Activated B cell treated with CpG ODN at 0.5 μM for 24 hours (primary cell): ENCODE results near the gene CYTH4. TPM values are rescaled to one million over a fixed set of nuclear protein-coding genes. Genes with fewer than 3 reads are reported as not detected.

Source experiments
- ATAC-seq: fragments of 200-7000 bp; cut with Tn5 transposase; one replicate; pipeline ENCODE4 v1.10.0; 2021; ENCODE audit warnings: low read depth, mild to moderate bottlenecking, moderate library complexity
- CTCF ChIA-PET: fragments of 350-600 bp; sonication (Branson Sonifier 250); formaldehyde crosslinking; loops from one replicate; lab custom pipeline; 2021; ENCODE audit warnings: antibody characterized with exemption; lab: Charles Lee
- POLR2A ChIA-PET: fragments of 350-600 bp; sonication (Branson Sonifier 250); formaldehyde crosslinking; loops from one replicate; lab custom pipeline; 2021; ENCODE audit warnings: antibody characterized with exemption; lab: Charles Lee
- DNase-seq: peaks from one replicate; pipeline ENCODE4 v3.0.0; 2022
- H3K27ac Mint-ChIP-seq: one replicate; pipeline ENCODE4 v1.8.0; 2020; ENCODE audit warnings: mixed read lengths
- H3K27me3 Mint-ChIP-seq: one replicate; pipeline ENCODE4 v1.8.0; 2021; ENCODE audit warnings: mixed read lengths
- H3K36me3 Mint-ChIP-seq: one replicate; pipeline ENCODE4 v1.8.0; 2021; ENCODE audit warnings: low read depth, mixed read lengths
- H3K4me1 Mint-ChIP-seq: one replicate; pipeline ENCODE4 v1.8.0; 2021; ENCODE audit warnings: mixed read lengths
- H3K4me3 Mint-ChIP-seq: one replicate; pipeline ENCODE4 v1.8.0; 2020; ENCODE audit warnings: mild to moderate bottlenecking, mixed read lengths
- H3K9me3 Mint-ChIP-seq: one replicate; pipeline ENCODE4 v1.8.0; 2020; ENCODE audit warnings: mixed read lengths
- CTCF ChIP-seq: fragments of 200-600 bp; IDR thresholded peaks from one replicate; pipeline ENCODE4 v1.8.0; 2022; ENCODE audit warnings: antibody characterized with exemption, mild to moderate bottlenecking
- intact Hi-C: fragments of 100-400 bp; cut with micrococcal nuclease; formaldehyde crosslinking; loops from one replicate; pipeline ENCODE4 v1.15.1; 2024
- total RNA-seq: library from RNA; stranded (reverse); gene quantifications from 2 replicates; pipeline ENCODE4 v1.2.3, GENCODE V29; 2022

CYTH4 gene
- total RNA-seq, 1 donor from 2014 or later = 40.3 TPM

GRCh38 chr22:37301144-37301830, 19.0 kb downstream of the CYTH4 start:
- no peaks in the 10 kb centered on the region for H3K9me3 Mint-ChIP-seq
- intact Hi-C loops = no loop called here
- DNase-seq (no peak), ATAC-seq (no peak)
- H3K36me3 Mint-ChIP-seq = peaks cover 72% of the 10 kb centered on the region
- ChIA-PET CTCF (interaction anchor here (1.3 to 3.0 kb wide), 3 partner anchors 16 to 41 kb away, joined by 3 to 10 read pairs (median 7); partner anchors contain the start of gene CYTH4), POLR2A (interaction anchor here (0.7 to 2.2 kb wide), 6 partner anchors 8 to 76 kb away, joined by 3 to 16 read pairs (median 5); partner anchors contain the start of gene CYTH4)
- H3K27ac Mint-ChIP-seq = peak overlapping the region; percentile 90
- H3K4me3 Mint-ChIP-seq = no peak overlapping the region
- no peak for TF ChIP-seq CTCF
- peaks cover 62% of the 10 kb centered on the region for H3K4me1 Mint-ChIP-seq
- no peaks in the 10 kb centered on the region for H3K27me3 Mint-ChIP-seq

GRCh38 chr22:37302674-37303555, 20.6 kb downstream of the CYTH4 start:
- H3K27ac Mint-ChIP-seq = peak overlapping the region; percentile 41
- TF ChIP-seq CTCF = no peak
- peaks cover 63% of the 10 kb centered on the region for H3K36me3 Mint-ChIP-seq
- H3K9me3 Mint-ChIP-seq = no peaks in the 10 kb centered on the region
- ATAC-seq (no peak), DNase-seq (no peak)
- ChIA-PET POLR2A (no interaction called here), CTCF (no interaction called here)
- H3K4me3 Mint-ChIP-seq = no peak overlapping the region
- H3K27me3 Mint-ChIP-seq = no peaks in the 10 kb centered on the region
- peaks cover 73% of the 10 kb centered on the region for H3K4me1 Mint-ChIP-seq
- intact Hi-C loops = no loop called here

DNA sequence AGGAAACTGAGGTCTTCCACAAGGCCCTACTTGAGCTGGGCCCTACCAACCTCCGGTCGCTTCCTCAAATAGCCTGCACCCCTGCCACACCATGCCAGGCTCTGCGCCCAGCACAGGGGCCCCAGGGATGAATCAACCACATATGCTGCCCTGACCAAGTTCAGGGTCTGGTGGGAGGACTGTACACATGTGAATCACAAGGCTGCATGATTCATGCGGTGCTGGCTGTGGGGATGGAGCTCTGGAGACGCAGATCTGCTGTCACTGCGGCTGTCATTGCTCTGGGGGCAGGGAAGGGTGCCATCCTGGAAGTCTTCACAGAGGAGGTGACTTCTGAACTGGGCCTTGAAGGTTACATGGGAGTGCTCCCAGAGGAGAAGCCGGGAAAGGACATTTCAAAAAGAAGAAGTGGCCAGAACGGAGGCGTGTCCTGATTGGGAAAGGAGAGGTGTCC, 21.5 kb downstream of the CYTH4 start:
- intact Hi-C loops = no loop called here
- Mint-ChIP-seq H3K4me1 (peaks cover 75% of the 10 kb centered on the region), H3K27me3 (no peaks in the 10 kb centered on the region), H3K27ac (peak overlapping the region; percentile 59), H3K36me3 (peaks cover 54% of the 10 kb centered on the region), H3K9me3 (no peaks in the 10 kb centered on the region), H3K4me3 (no peak overlapping the region)
- ChIA-PET POLR2A (no interaction called here), CTCF (interaction anchor here (0.8 to 1.0 kb wide), 3 partner anchors 11 to 43 kb away, joined by 3 to 4 read pairs (median 3); no protein-coding TSS in a partner anchor)
- TF ChIP-seq CTCF = no peak
- DNase-seq (no peak), ATAC-seq (no peak)

DNA sequence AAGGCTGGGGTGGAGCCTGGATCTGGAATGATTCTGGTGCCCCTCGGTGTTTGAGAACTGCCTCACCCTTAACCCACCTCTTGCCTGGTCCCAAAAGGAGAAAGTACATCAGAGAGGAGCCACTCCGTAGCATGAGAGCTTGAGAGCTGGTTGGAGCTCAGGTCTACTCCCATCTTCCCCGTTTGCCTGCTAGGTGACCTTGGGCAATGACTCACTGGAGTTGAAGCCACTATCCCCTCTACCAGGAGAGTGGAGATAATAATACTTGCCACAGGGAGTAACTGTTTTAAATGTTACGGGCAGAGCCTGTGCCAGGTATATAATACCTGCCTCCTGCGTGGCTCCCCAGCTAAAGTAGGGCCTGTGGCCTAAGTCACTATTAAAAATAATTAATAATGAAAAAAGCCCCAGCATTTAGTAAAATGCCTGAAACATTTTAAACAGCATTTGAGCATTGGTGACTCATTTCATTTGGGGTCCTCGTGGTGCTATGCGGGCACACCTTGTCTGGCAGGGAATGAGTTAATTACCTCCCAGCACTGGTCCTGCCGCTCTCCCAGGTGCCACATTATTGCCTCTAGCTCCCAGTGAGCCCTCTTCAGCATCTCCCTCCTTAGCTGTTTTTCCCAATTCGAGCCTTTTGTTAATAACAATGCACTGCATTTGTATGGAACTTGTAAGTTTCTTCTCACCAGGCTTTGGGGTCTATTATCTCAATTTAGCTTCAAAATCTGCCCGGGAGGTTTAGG, 22.5 kb downstream of the CYTH4 start:
- no peak for ATAC-seq
- intact Hi-C loops = no loop called here
- Mint-ChIP-seq H3K27me3 (no peaks in the 10 kb centered on the region), H3K4me3 (no peak overlapping the region), H3K4me1 (peaks cover 77% of the 10 kb centered on the region), H3K27ac (peak overlapping the region; percentile 96), H3K36me3 (peaks cover 56% of the 10 kb centered on the region), H3K9me3 (no peaks in the 10 kb centered on the region)
- no peak for DNase-seq
- CTCF ChIA-PET = interaction anchor here (1.0 kb wide), 1 partner anchor 12 kb away, joined by 4 read pairs; no protein-coding TSS in a partner anchor
- POLR2A ChIA-PET = interaction anchor here (1.4 kb wide), 1 partner anchor 27 kb away, joined by 3 read pairs; no protein-coding TSS in a partner anchor
- TF ChIP-seq CTCF = no peak
